Stomach (tissue), 9 donors: ENCODE results near the gene FRMD4B. TPM values are rescaled to one million over a fixed set of nuclear protein-coding genes. Genes with fewer than 3 reads are reported as not detected.

Experiments
- DNase-seq, 2 donors: peaks; one replicate each; pipeline versions ENCODE4 v3.0.0 to v3.0.0-alpha.2; 2013 to 2019
- H3K27ac ChIP-seq, 5 donors: fragments of 200-600 bp in 4 of 5; sonication (generic) in 4 of 5; one replicate each; pipeline ENCODE4 v1.5.1; 2013 to 2019; ENCODE audit warnings: mild to moderate bottlenecking in 1 of 5, moderate library complexity in 1 of 5
- H3K27me3 ChIP-seq, 3 donors: fragments of 200-600 bp; sonication (generic); one replicate each; pipeline ENCODE4 v1.5.1; 2017 to 2019; ENCODE audit warnings: mixed run types in 1 of 3
- H3K36me3 ChIP-seq, 4 donors: fragments of 200-600 bp; sonication (generic); 1 replicate in 3 of 4; 2 replicates in 1 of 4; pipeline ENCODE4 v1.5.1; 2016 to 2019
- H3K4me1 ChIP-seq, 4 donors: fragments of 200-600 bp; sonication (generic); one replicate each; pipeline ENCODE4 v1.5.1; 2016 to 2019
- H3K4me3 ChIP-seq, 4 donors: fragments of 200-600 bp; sonication (generic) in 3 of 4; one replicate each; pipeline ENCODE4 v1.5.1; 2016 to 2019; ENCODE audit warnings: mild to moderate bottlenecking in 1 of 4
- H3K9me3 ChIP-seq, 4 donors: fragments of 200-600 bp; sonication (generic); one replicate each; pipeline ENCODE4 v1.5.1; 2016 to 2019
- CTCF ChIP-seq, 7 experiments: fragments of 450-650 bp in 4 of 7; fragments of 200-600 bp in 3 of 7; sonication (generic) in 3 of 7; IDR thresholded peaks; one replicate each; pipeline ENCODE4 v1.5.1; 2016 to 2019; ENCODE audit warnings: antibody characterized with exemption in 7 of 7, control low read depth in 2 of 7, mild to moderate bottlenecking in 1 of 7
- EP300 ChIP-seq: sonication (generic); formaldehyde crosslinking; IDR thresholded peaks from one replicate; pipeline ENCODE4 v1.6.1; 2017; ENCODE audit warnings: antibody characterized with exemption
- POLR2A ChIP-seq, 4 donors: fragments of 450-650 bp; IDR thresholded peaks; one replicate each; pipeline ENCODE4 v1.6.1; 2016; ENCODE audit warnings: antibody characterized with exemption in 4 of 4, control low read depth in 2 of 4, mild to moderate bottlenecking in 1 of 4, moderate library complexity in 1 of 4
- POLR2AphosphoS5 ChIP-seq, 3 donors: sonication (generic); formaldehyde crosslinking; IDR thresholded peaks; one replicate each; pipeline ENCODE4 v1.6.1; 2016; ENCODE audit warnings: antibody characterized with exemption in 3 of 3
- WGBS, 5 donors: extraction: QIAGEN DNeasy Blood & Tissue Kit in 3 of 5; methylation state at CpG; one replicate each; pipeline versions ENCODE4 v1.1.5 to v1.1.7; 2013 to 2018; 5-methylcytosine and 5-hydroxymethylcytosine counted together
- intact Hi-C: fragments of 100-400 bp; cut with DNase I; formaldehyde crosslinking; loops from one replicate; pipeline ENCODE4 v1.15.1; 2023; ENCODE audit warnings: low total_unique reads
- polyA plus RNA-seq, 3 donors: library from polyadenylated mRNA; stranded (reverse); fragments of 200-250 nt; gene quantifications; one replicate each; pipeline ENCODE4 v1.2.3, GENCODE V29; 2013
- total RNA-seq, 5 donors: library from RNA; depleted of rRNA; stranded (reverse); fragments of >200 nt; gene quantifications; one replicate each; pipeline versions ENCODE4 v1.1.0 to v1.2.3, GENCODE V29; 2014 to 2016
- donor health status: healthy with polysubstance abuse.
- donor health status: Bipolar disorder and iron deficiency.
- donor health status: healthy.

FRMD4B gene
- total and polyA plus RNA-seq, 8 donors, result 5.2 to 35.6 (median 21.0) TPM

GRCh38 chr3:69143612-69144011 lies 242.3 kb downstream of the FRMD4B start:
- DNase-seq, result no peak
- Histone ChIP-seq H3K4me1 (no peaks in the 10 kb centered on the region), H3K27me3 (no peaks in the 10 kb centered on the region), H3K27ac (no peak overlapping the region), H3K9me3 (no peaks in the 10 kb centered on the region), H3K4me3 (no peak overlapping the region), H3K36me3 (no peaks in the 10 kb centered on the region)
- WGBS, 5 donors, result 80 to 87% (median 82%) methylated on average over 3 of the region's 3 CpGs
- TF ChIP-seq CTCF (IDR thresholded peaks at IDR 0.05), result no peak
- no peak for TF ChIP-seq EP300
- no peak for TF ChIP-seq POLR2A (IDR thresholded peaks at IDR 0.05)
- no peak for TF ChIP-seq POLR2AphosphoS5 (IDR thresholded peaks at IDR 0.05)
- intact Hi-C loops, result no loop called here

- no peaks in the 10 kb centered on the region for H3K4me1 ChIP-seq
- H3K36me3 ChIP-seq, result no peaks in the 10 kb centered on the region
- H3K4me3 ChIP-seq, result no peak overlapping the region
- H3K27me3 ChIP-seq, result no peaks in the 10 kb centered on the region
- 58 to 64% (median 63%) methylated on average over 4 of the region's 4 CpGs for WGBS, 5 donors
- intact Hi-C loops, result no loop called here
- H3K9me3 ChIP-seq, result no peaks in the 10 kb centered on the region
- TF ChIP-seq POLR2A (IDR thresholded peaks at IDR 0.05), result no peak
- DNase-seq, result no peak
- no peak overlapping the region for H3K27ac ChIP-seq
These were observed 243.0 kb downstream of the FRMD4B start for GRCh38 chr3:69142797-69143454.

GRCh38 chr3:69142090-69142489 lies 243.8 kb downstream of the FRMD4B start:
- intact Hi-C loops, result no loop called here
- H3K27me3 ChIP-seq, result no peaks in the 10 kb centered on the region
- H3K27ac ChIP-seq, result no peak overlapping the region
- no peak overlapping the region for H3K4me3 ChIP-seq
- no peaks in the 10 kb centered on the region for H3K4me1 ChIP-seq
- H3K36me3 ChIP-seq, result no peaks in the 10 kb centered on the region
- TF ChIP-seq POLR2AphosphoS5 (IDR thresholded peaks at IDR 0.05), result no peak
- no peak for DNase-seq
- 41 to 46% (median 42%) methylated on average over 3 of the region's 3 CpGs for WGBS, 5 donors
- H3K9me3 ChIP-seq, result no peaks in the 10 kb centered on the region

GRCh38 chr3:69141313-69141712 lies 244.6 kb downstream of the FRMD4B start:
- no peak for TF ChIP-seq CTCF (IDR thresholded peaks at IDR 0.05)
- TF ChIP-seq POLR2AphosphoS5 (IDR thresholded peaks at IDR 0.05), result no peak
- TF ChIP-seq EP300, result no peak
- TF ChIP-seq POLR2A (IDR thresholded peaks at IDR 0.05), result no peak
- no peak for DNase-seq
- Histone ChIP-seq H3K27me3 (no peaks in the 10 kb centered on the region), H3K36me3 (no peaks in the 10 kb centered on the region), H3K9me3 (no peaks in the 10 kb centered on the region), H3K4me1 (no peaks in the 10 kb centered on the region), H3K4me3 (no peak overlapping the region), H3K27ac (no peak overlapping the region)
- intact Hi-C loops, result no loop called here

GRCh38 chr3:69137412-69137811 lies 248.5 kb downstream of the FRMD4B start:
- intact Hi-C loops, result no loop called here
- Histone ChIP-seq H3K4me3 (no peak overlapping the region), H3K27ac (no peak overlapping the region), H3K4me1 (no peaks in the 10 kb centered on the region), H3K9me3 (no peaks in the 10 kb centered on the region), H3K27me3 (no peaks in the 10 kb centered on the region), H3K36me3 (no peaks in the 10 kb centered on the region)
- TF ChIP-seq POLR2AphosphoS5 (IDR thresholded peaks at IDR 0.05), result no peak
- TF ChIP-seq CTCF (IDR thresholded peaks at IDR 0.05), result no peak
- TF ChIP-seq EP300, result no peak
- no peak for DNase-seq
- WGBS, 5 donors, result 87 to 100% (median 95%) methylated on average over 2 of the region's 2 CpGs
